Coronary artery (tissue), 2 donors: ENCODE data around the gene RPIA.
A peak's percentile ranks its signal among the peaks of the same experiment; 100 is the strongest.

Experiments
- DNase-seq: peaks from one replicate; pipeline ENCODE4 v3.0.0-alpha.2; 2017; ENCODE audit warnings: low spot score
- H3K27ac ChIP-seq, 2 donors: fragments of 200-600 bp; sonication (generic); one replicate each; pipeline ENCODE4 v1.5.1; 2016 to 2019
- H3K4me3 ChIP-seq: fragments of 200-600 bp; sonication (generic); 2 replicates; pipeline ENCODE4 v1.5.1; 2016; ENCODE audit warnings: mild to moderate bottlenecking, moderate library complexity
- CTCF ChIP-seq: fragments of 200-600 bp; sonication (generic); IDR thresholded peaks from one replicate; pipeline ENCODE4 v1.5.1; 2019; ENCODE audit warnings: antibody characterized with exemption

Gene RPIA

DNA sequence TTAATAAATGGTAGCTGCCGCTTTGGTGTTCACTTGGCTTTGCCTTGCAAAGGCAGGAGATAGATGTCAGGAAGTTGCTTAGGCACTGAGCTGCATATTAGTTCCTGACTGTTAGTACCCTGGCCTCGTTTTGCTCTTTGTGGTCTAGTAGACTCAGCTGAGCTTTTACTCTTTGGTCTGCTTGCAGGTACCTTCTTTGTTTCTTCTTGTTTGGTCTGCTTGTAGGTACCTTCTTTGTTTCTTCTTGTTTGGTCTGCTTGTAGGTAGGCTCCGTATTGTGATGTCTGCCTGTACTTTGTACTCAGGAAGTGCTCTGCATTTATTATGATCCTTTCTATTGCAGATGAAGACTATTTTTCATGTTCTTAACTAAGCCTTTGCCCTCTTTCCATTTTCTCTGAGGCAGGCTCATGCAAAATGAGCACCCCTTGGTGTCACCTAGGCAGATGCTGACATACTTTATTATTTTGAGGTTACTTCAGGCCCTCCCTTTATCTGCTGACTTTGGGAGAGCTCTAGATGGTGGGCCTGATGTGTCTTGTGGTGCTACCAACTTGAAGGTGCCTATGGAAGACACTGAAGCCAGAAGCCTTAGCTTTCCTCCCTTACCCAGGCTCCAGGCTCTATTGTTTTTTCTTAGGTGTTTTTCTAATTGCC, 6.0 kb downstream of the RPIA start:
- no peak overlapping the region for H3K4me3 ChIP-seq
- DNase-seq: no peak
- TF ChIP-seq CTCF: no peak
- H3K27ac ChIP-seq: no peak overlapping the region

- DNase-seq: no peak
- no peak overlapping the region for H3K27ac ChIP-seq
- H3K4me3 ChIP-seq: no peak overlapping the region
- no peak for TF ChIP-seq CTCF
Observed at GRCh38 chr2:88698027-88698413, 6.5 kb downstream of the RPIA start.

GRCh38 chr2:88698498-88699233, 7.2 kb downstream of the RPIA start:
- Histone ChIP-seq H3K4me3 (no peak overlapping the region), H3K27ac (no peak overlapping the region)
- no peak for TF ChIP-seq CTCF
- DNase-seq: no peak

DNA sequence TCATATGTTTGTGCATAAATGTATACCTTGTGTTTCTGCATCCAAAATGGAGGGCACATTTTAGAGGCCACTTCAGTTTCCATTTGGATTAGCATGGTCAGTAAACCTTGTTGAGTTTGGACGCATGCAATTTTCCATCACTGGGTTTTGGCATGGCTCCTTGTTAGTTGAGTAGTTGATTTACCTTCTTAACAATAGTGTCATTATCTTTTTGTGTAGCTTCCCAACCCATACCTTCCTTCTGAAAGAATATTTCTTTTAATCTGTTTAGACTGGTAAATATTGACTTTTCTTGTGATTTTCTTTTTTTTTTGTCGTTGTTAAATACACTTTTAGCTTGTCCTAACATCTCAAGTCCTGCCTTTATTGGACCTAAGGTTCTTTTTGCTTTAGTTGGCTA, 15.5 kb downstream of the RPIA start:
- no peak for TF ChIP-seq CTCF
- no peak for DNase-seq
- H3K4me3 ChIP-seq: no peak overlapping the region
- H3K27ac ChIP-seq: no peak overlapping the region

DNA sequence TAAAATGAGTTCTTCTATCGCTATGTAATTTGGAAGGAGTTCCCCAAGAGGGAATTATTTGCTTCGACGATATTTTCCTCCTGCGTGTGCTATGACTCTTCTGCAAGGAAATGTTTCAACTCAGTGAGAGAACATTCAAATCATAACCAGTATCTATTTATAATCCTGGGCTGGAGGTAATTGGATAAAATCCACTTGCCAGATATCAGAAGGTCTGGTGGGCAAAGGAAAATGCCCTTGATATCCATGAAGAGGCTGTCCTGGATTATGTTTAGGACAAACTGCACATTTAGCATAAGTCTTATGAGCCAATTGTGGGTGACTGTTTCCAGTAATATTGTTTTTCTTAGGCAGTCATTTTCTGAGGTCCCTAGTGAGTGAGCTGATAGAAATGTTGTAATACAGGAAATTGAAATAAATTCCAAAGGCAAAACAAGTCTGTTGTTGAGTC, 17.7 kb downstream of the RPIA start:
- H3K27ac ChIP-seq: peak overlapping the region in 1 of 2 donors; percentile 30
- no peak for DNase-seq
- H3K4me3 ChIP-seq: no peak overlapping the region
- no peak for TF ChIP-seq CTCF

GRCh38 chr2:88711289-88711688, 19.8 kb downstream of the RPIA start:
- no peak for TF ChIP-seq CTCF
- Histone ChIP-seq H3K27ac (no peak overlapping the region), H3K4me3 (no peak overlapping the region)
- DNase-seq: no peak

DNA sequence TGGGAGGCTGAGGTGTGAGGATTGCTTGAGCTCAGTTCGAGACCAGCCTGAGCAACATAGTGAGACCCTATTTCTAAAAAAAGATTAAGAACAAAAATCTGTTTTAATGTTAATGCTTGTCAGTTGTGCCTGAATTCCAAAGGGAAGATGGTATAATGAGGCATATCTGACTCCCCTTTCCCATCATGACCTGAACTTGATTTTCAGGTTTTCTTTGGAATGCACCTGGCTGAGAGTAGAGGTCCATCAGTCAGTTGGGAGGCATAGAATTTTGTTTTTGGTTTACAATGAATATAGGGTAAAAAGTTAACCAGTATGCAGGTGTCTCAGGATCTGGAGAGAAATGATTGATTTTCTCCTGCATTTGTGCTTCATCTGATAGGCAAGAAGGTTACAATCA, 20.4 kb downstream of the RPIA start:
- DNase-seq: no peak
- no peak for TF ChIP-seq CTCF
- Histone ChIP-seq H3K4me3 (no peak overlapping the region), H3K27ac (no peak overlapping the region)
